DOHH2 (cell line): Measurements from ENCODE around the gene ELAPOR1.

Experiments
- CTCF ChIP-seq: fragments of 200-600 bp; sonication (generic); IDR thresholded peaks from one replicate; pipeline ENCODE4 v1.5.1; 2014; ENCODE audit warnings: antibody characterized with exemption, mild to moderate bottlenecking, low read depth, low read length; ENCODE audit not compliant: poor library complexity, severe bottlenecking
- EZH2phosphoT487 ChIP-seq: fragments of 200-600 bp; sonication (generic); IDR thresholded peaks from 2 replicates; pipeline ENCODE4 v1.6.1; 2017; ENCODE audit warnings: borderline replicate concordance, mild to moderate bottlenecking, antibody characterized with exemption, low read length, moderate library complexity, mixed read lengths

- TF ChIP-seq CTCF (no peak), EZH2phosphoT487 (no peak)
Measured at GRCh38 chr1:109107785-109108184, 6.1 kb upstream of the ELAPOR1 start.
